Liver (tissue), 9 donors: ENCODE data around the gene BRSK1. TPM values are rescaled to one million over a fixed set of nuclear protein-coding genes. Genes with fewer than 3 reads are reported as not detected.

ENCODE experiments used
- DNase-seq: peaks from one replicate; pipeline ENCODE4 v3.0.0-alpha.2; 2017; ENCODE audit warnings: low spot score
- H3K27ac ChIP-seq, 2 donors: one replicate each; pipeline ENCODE4 v1.7.0; 2013; ENCODE audit warnings: inconsistent platforms in 2 of 2, low read length in 2 of 2, control low read depth in 1 of 2, low read depth in 1 of 2, mild to moderate bottlenecking in 1 of 2
- H3K27me3 ChIP-seq, 4 donors: one replicate each; pipeline versions ENCODE4 v1.6.1 to v1.7.0; 2013; ENCODE audit warnings: low read length in 3 of 4, inconsistent platforms in 1 of 4, mild to moderate bottlenecking in 1 of 4, moderate library complexity in 1 of 4; ENCODE audit not compliant: control insufficient read depth in 4 of 4, insufficient read depth in 4 of 4
- H3K36me3 ChIP-seq, 4 donors: one replicate each; pipeline versions ENCODE4 v1.6.1 to v1.7.0; 2013; ENCODE audit warnings: low read length in 3 of 4, mild to moderate bottlenecking in 3 of 4, low read depth in 1 of 4, moderate library complexity in 1 of 4; ENCODE audit not compliant: control insufficient read depth in 4 of 4, insufficient read depth in 3 of 4
- H3K4me1 ChIP-seq, 4 donors: one replicate each; pipeline versions ENCODE4 v1.6.1 to v1.7.0; 2013; ENCODE audit warnings: low read length in 3 of 4, mild to moderate bottlenecking in 3 of 4, moderate library complexity in 1 of 4; ENCODE audit not compliant: control insufficient read depth in 4 of 4, insufficient read depth in 4 of 4
- H3K4me3 ChIP-seq, 3 donors: one replicate each; pipeline versions ENCODE4 v1.6.1 to v1.7.0; 2013; ENCODE audit warnings: low read length in 3 of 3, control low read depth in 1 of 3, low read depth in 1 of 3, mild to moderate bottlenecking in 1 of 3
- H3K9ac ChIP-seq, 2 donors: one replicate each; pipeline ENCODE4 v1.7.0; 2013; ENCODE audit warnings: low read length in 2 of 2, mild to moderate bottlenecking in 2 of 2, moderate library complexity in 2 of 2, control low read depth in 1 of 2, low read depth in 1 of 2
- H3K9me3 ChIP-seq, 4 donors: one replicate each; pipeline versions ENCODE4 v1.6.1 to v1.7.0; 2013; ENCODE audit warnings: low read length in 3 of 4; ENCODE audit not compliant: control insufficient read depth in 4 of 4
- EGR1 ChIP-seq, 2 donors: IDR thresholded peaks; 2 replicates each; pipeline ENCODE4 v1.6.1; 2016 to 2018; ENCODE audit warnings: antibody characterized with exemption in 2 of 2, low read depth in 2 of 2
- FOXA1 ChIP-seq: IDR thresholded peaks from 2 replicates; pipeline ENCODE4 v1.6.1; 2016; ENCODE audit warnings: antibody characterized with exemption
- GABPA ChIP-seq, 2 donors: IDR thresholded peaks in 1 of 2; conservative IDR thresholded peaks in 1 of 2; 2 replicates each; pipeline ENCODE4 v1.6.1; 2016; ENCODE audit warnings: antibody characterized with exemption in 2 of 2, mild to moderate bottlenecking in 1 of 2, moderate library complexity in 1 of 2
- HNF4A ChIP-seq, 2 donors: conservative IDR thresholded peaks; 2 replicates each; pipeline ENCODE4 v1.6.1; 2016; ENCODE audit warnings: antibody characterized with exemption in 2 of 2, mild to moderate bottlenecking in 2 of 2
- HNF4G ChIP-seq: IDR thresholded peaks from 2 replicates; pipeline ENCODE4 v1.6.1; 2016; ENCODE audit warnings: antibody characterized with exemption
- JUND ChIP-seq, 2 donors: IDR thresholded peaks; 2 replicates each; pipeline ENCODE4 v1.6.1; 2016; ENCODE audit warnings: antibody characterized with exemption in 2 of 2
- NR2F2 ChIP-seq: IDR thresholded peaks from 2 replicates; pipeline ENCODE4 v1.6.1; 2016; ENCODE audit warnings: antibody characterized with exemption
- RAD21 ChIP-seq, 2 donors: IDR thresholded peaks; 2 replicates each; pipeline ENCODE4 v1.6.1; 2016; ENCODE audit warnings: antibody characterized with exemption in 2 of 2, mild to moderate bottlenecking in 2 of 2
- RXRA ChIP-seq, 2 donors: IDR thresholded peaks; 2 replicates each; pipeline ENCODE4 v1.6.1; 2017 to 2018; ENCODE audit warnings: antibody characterized with exemption in 2 of 2, mild to moderate bottlenecking in 1 of 2
- SP1 ChIP-seq: IDR thresholded peaks from 2 replicates; pipeline ENCODE4 v1.6.1; 2018; ENCODE audit warnings: antibody characterized with exemption, mild to moderate bottlenecking
- WGBS: extraction: QIAGEN DNeasy Blood & Tissue Kit; methylation state at CpG from one replicate; pipeline ENCODE4 v1.1.7; 2013; 5-methylcytosine and 5-hydroxymethylcytosine counted together
- polyA plus RNA-seq, 2 donors: library from polyadenylated mRNA; stranded (reverse) in 1 of 2; unstranded in 1 of 2; fragments of 200-250 nt in 1 of 2; fragments of >200 nt in 1 of 2; fragmentation: Nextera tagmentation in 1 of 2; extraction: Ambion mirVana in 1 of 2; gene quantifications; one replicate each; pipeline versions ENCODE4 v1.2.1 to v1.2.3, GENCODE V29; 2013 to 2015
- total RNA-seq, 2 donors: library from RNA; depleted of rRNA; stranded (reverse); fragments of >200 nt; gene quantifications; one replicate each; pipeline ENCODE4 v1.2.3, GENCODE V29; 2014
- TF ChIP-seq, protein P1 (sequence below): IDR thresholded peaks from 2 replicates; pipeline ENCODE4 v1.6.1; 2016; ENCODE audit warnings: antibody characterized with exemption
- TF ChIP-seq, protein P2 (sequence below): IDR thresholded peaks from 2 replicates; pipeline ENCODE4 v1.6.1; 2016; ENCODE audit warnings: antibody characterized with exemption, mild to moderate bottlenecking
- TF ChIP-seq, protein P3 (sequence below): IDR thresholded peaks from 2 replicates; pipeline ENCODE4 v1.6.1; 2016; ENCODE audit warnings: antibody characterized with exemption
- donor health status: healthy.
- donor health status: healthy.
- donor health status: healthy.
- donor health status: healthy.
- donor health status: healthy.

BRSK1 gene
- total and polyA plus RNA-seq, 4 donors: 0.10 to 0.65 (median 0.42) TPM; not detected in 1

DNA sequence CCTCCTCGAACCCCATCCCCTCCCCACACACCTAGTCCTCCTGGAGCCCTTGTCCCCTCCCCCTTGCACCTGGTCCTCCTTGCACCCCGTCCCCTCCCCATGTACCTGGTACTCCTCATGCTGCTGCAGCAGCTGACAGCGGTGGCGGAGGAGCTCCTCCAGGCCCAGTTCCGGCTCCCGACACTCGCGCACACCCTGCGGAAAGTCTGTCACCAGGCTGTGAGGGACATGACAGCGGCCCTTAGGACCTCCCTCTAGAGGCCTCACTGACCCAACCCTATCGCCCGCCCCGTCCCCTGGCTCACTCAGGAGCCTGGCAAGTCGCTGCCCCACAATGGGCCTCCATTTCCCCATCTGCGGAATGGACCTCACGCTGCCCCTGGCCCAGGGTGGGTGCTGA is 18.6 kb upstream of the BRSK1 start:
- no peak overlapping the region for H3K9ac ChIP-seq
- no peak for TF ChIP-seq GABPA (IDR thresholded peaks at IDR 0.05 in 1 of 2, conservative IDR thresholded peaks at IDR 0.05 in 1 of 2)
- no peak for TF ChIP-seq NR2F2
- TF ChIP-seq HNF4A (conservative IDR thresholded peaks at IDR 0.05): no peak
- no peak for TF ChIP-seq HNF4G
- TF ChIP-seq, protein P1, sequence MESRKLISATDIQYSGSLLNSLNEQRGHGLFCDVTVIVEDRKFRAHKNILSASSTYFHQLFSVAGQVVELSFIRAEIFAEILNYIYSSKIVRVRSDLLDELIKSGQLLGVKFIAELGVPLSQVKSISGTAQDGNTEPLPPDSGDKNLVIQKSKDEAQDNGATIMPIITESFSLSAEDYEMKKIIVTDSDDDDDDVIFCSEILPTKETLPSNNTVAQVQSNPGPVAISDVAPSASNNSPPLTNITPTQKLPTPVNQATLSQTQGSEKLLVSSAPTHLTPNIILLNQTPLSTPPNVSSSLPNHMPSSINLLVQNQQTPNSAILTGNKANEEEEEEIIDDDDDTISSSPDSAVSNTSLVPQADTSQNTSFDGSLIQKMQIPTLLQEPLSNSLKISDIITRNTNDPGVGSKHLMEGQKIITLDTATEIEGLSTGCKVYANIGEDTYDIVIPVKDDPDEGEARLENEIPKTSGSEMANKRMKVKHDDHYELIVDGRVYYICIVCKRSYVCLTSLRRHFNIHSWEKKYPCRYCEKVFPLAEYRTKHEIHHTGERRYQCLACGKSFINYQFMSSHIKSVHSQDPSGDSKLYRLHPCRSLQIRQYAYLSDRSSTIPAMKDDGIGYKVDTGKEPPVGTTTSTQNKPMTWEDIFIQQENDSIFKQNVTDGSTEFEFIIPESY: no peak
- no peak for TF ChIP-seq RXRA (IDR thresholded peaks at IDR 0.05)
- TF ChIP-seq, protein P2, sequence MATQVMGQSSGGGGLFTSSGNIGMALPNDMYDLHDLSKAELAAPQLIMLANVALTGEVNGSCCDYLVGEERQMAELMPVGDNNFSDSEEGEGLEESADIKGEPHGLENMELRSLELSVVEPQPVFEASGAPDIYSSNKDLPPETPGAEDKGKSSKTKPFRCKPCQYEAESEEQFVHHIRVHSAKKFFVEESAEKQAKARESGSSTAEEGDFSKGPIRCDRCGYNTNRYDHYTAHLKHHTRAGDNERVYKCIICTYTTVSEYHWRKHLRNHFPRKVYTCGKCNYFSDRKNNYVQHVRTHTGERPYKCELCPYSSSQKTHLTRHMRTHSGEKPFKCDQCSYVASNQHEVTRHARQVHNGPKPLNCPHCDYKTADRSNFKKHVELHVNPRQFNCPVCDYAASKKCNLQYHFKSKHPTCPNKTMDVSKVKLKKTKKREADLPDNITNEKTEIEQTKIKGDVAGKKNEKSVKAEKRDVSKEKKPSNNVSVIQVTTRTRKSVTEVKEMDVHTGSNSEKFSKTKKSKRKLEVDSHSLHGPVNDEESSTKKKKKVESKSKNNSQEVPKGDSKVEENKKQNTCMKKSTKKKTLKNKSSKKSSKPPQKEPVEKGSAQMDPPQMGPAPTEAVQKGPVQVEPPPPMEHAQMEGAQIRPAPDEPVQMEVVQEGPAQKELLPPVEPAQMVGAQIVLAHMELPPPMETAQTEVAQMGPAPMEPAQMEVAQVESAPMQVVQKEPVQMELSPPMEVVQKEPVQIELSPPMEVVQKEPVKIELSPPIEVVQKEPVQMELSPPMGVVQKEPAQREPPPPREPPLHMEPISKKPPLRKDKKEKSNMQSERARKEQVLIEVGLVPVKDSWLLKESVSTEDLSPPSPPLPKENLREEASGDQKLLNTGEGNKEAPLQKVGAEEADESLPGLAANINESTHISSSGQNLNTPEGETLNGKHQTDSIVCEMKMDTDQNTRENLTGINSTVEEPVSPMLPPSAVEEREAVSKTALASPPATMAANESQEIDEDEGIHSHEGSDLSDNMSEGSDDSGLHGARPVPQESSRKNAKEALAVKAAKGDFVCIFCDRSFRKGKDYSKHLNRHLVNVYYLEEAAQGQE: no peak
- no peaks in the 10 kb centered on the region for H3K4me1 ChIP-seq
- no peak for DNase-seq
- no peak overlapping the region for H3K27ac ChIP-seq
- no peak overlapping the region for H3K4me3 ChIP-seq
- peaks cover 0 to 9% (median 1%) of the 10 kb centered on the region in 4 donors for H3K36me3 ChIP-seq
- WGBS: 90% methylated on average over 16 of the region's 16 CpGs
- no peaks in the 10 kb centered on the region for H3K27me3 ChIP-seq
- no peaks in the 10 kb centered on the region for H3K9me3 ChIP-seq

DNA sequence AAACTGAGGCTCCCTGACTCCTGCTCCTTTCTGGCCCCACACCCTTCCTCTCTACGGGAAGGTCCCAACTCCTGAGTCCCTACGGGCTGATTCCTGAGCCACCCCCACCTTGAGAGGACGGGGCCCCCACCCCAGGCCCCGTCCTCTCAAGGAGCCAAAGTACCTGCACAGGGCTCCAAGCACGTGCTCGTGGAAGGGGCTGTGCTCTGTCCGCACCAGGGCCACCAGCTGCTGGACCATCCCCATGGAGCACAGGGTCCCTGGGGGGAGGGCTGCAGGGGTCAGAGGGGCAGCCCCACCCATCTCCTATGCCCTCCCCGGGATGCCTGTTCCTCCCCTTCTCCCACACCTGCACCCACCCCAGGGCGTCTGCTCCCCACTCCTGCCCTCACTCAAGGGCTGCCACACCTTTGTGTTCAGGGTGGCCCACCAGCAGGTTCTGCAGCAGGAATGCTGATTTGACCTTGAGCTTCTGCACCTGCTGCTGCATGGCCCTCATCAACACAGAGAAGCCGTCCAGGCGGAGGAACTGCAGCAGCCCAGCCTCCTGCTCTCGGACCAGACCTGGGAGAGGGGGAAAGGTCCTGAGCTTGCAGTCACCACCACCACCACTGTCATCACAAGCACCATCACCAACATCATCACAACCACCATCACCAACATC is 17.9 kb upstream of the BRSK1 start:
- Histone ChIP-seq H3K4me1 (no peaks in the 10 kb centered on the region), H3K36me3 (peaks cover 0 to 10% (median 1%) of the 10 kb centered on the region in 4 donors), H3K27ac (no peak overlapping the region), H3K9ac (no peak overlapping the region), H3K27me3 (no peaks in the 10 kb centered on the region), H3K9me3 (no peaks in the 10 kb centered on the region), H3K4me3 (no peak overlapping the region)
- TF ChIP-seq, protein P1: no peak
- TF ChIP-seq GABPA (IDR thresholded peaks at IDR 0.05 in 1 of 2, conservative IDR thresholded peaks at IDR 0.05 in 1 of 2): no peak
- TF ChIP-seq JUND (IDR thresholded peaks at IDR 0.05): no peak
- TF ChIP-seq RAD21 (IDR thresholded peaks at IDR 0.05): no peak
- TF ChIP-seq, protein P2: no peak
- TF ChIP-seq, protein P3, sequence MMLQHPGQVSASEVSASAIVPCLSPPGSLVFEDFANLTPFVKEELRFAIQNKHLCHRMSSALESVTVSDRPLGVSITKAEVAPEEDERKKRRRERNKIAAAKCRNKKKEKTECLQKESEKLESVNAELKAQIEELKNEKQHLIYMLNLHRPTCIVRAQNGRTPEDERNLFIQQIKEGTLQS: no peak
- TF ChIP-seq FOXA1: no peak
- TF ChIP-seq EGR1 (IDR thresholded peaks at IDR 0.05; ENCODE audit: low read depth in 2 of 2): no peak
- TF ChIP-seq SP1: no peak
- no peak for DNase-seq
- 95% methylated on average over 12 of the region's 12 CpGs for WGBS
